CD4-positive, alpha-beta T cell treated with Interferon alpha-2 for 1 hour (primary cell): ENCODE results near the gene TSTD2.

Source experiments
- DNase-seq, 2 donors: peaks; one replicate each; pipeline ENCODE4 v3.0.0-alpha.2; 2020 to 2022

The TSTD2 gene

GRCh38 chr9:97560851-97561250 is 72.3 kb downstream of the TSTD2 start:
- DNase-seq, result no peak

DNA sequence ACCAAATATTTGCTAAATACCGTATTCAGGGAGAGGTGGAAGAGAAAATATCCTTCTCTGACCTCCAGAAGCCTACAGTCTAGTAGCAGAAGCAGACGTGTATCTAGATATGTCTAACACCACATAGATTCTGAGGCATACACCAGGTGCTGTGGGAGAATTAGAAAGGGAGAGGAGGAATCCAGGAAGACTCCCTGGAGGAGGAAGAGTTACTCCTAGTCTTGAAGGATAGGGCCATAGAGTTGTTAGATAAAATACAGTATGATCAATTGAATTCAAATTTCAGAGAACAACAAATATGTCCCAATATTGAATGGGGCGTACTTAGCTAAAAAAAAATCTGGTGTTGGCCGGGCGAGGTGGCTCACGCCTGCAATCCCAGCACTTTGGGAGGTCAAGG is 73.0 kb downstream of the TSTD2 start:
- DNase-seq, result no peak

- DNase-seq, result no peak
Measured at GRCh38 chr9:97559111-97559514, 74.1 kb downstream of the TSTD2 start.

DNA sequence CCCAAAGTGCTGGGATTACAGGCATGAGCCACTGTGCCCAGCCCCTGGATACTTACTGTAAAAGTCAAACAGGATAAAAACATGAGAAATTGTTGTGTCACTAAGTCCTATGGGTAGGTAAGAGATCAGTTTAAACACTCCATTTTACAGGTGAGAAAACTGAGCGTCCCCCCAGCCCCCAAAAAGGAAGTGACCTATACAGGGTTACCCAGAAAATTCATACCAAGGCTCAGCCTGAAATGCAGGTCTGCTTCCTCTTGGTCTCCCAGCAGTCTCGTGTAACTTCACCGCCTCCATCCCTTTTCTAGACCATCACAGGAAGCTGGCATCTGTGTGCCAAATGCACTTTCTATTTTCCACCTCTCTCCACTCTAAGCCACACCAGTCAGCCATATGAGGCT is 74.5 kb downstream of the TSTD2 start:
- DNase-seq, result no peak

DNA sequence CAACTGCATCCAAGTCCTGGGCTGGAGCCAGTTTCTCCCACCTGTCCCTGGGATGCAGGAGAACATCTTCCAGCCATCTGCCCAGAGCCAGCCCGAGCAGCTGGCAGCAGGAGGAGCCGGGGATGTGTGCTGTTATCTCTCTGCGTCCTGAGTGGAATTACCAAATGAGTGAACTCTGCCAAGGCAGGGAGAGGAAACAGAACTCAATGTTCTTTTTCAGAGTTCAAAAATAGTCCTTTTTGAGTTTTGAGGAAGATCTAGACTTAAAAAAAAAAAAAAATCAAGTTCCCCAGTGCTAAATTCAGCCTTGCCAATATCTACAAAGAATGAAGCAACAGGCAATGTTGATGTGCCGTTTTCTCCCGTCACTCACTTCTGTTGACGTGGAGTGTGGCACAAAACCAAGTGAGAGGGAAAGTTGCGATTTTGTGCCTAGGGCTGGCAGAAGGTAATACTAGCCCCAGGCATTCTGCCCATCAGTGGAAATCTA is 75.5 kb downstream of the TSTD2 start:
- no peak for DNase-seq

- no peak for DNase-seq
Measured at GRCh38 chr9:97556721-97557605, 76.2 kb downstream of the TSTD2 start.

GRCh38 chr9:97556036-97556720 is 77.0 kb downstream of the TSTD2 start:
- DNase-seq, result no peak

DNA sequence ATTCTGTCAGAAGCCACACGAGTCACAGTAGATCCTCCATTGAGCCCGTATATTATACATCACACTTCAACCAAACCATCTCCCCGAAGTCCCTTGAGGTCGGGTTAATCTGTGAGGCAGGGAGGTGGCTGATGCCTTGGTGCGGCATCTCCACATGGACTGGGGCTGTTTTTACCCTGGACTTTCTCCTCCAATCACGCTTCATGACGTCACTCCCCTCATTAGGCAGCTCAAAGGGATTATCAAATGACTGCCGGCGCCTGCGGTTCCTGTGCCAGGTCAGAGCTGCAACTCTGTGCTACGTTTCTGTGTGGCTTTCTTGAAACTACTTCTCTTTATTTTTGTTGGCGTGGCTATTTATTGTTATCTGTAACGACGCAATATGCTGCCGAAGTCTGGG is 78.0 kb downstream of the TSTD2 start:
- no peak for DNase-seq

DNA sequence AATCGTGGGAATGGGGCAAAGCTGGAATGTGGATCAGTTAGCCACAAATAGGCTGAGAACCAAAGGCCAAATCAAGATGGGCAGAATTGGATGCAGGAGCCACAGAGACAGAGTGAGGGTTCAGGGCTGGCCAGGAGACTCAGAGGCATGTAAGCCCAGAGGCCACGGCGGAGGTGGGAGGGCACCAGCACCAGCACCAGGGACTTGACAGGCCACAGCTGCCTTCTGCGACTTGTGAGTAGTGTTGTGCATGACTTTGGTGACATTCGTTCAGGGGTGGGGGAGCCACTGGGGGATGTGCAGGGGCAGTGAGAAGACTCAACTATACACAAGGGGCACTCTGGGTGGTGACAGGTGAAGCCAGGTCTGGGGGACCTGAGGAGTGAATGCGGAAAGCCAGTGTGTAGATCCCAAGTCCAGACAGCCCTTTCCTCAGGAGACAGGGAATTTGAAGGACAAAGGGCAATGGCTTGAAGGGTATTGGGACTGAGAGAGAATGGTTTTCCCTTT is 78.5 kb downstream of the TSTD2 start:
- DNase-seq, result no peak

GRCh38 chr9:97553841-97554240 is 79.3 kb downstream of the TSTD2 start:
- no peak for DNase-seq

- DNase-seq, result no peak
Measured at GRCh38 chr9:97553141-97553540, 80.0 kb downstream of the TSTD2 start.

DNA sequence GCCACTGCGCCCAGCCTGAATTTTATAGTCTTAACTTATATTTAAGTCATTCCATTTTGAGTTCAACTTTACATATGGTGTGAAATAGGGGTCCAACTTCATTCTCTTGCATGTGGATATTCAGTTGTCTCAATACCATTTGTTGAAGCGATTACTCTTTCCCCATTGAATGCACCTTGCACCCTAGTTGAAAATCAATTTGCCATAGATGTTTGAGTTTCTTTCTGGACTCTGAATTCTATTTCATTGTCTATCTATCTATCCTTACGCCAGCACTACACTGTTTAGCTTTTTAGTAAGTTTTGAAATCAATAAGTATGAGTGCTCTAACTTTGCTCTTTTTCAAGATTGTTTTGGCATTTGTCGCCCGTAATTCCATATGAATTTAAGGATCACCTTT is 81.9 kb downstream of the TSTD2 start:
- no peak for DNase-seq

DNA sequence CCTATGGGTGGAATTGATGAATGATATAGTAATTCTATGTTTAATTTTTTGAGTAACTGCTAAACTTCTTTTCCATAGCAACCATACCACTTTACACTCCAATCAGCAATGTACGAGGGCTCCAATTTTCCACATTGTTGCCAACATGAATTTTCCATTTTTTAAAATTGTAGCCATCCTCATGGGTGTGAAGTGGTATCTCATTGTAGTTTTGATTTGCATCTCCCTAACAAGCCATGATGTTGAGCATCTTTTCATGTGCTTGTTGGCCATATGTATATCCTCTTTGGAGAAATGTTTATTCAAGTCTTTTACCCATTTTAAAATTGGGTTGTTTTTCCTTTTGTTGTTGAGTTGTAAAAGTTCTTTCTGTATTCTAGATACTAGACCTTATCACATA is 82.8 kb downstream of the TSTD2 start:
- DNase-seq, result no peak
